Smooth muscle cell (in vitro differentiated cells): ENCODE data around the gene CNDP2. TPM values are rescaled to one million over a fixed set of nuclear protein-coding genes. Genes with fewer than 3 reads are reported as not detected.

Experiments used
- DNase-seq: peaks from one replicate; lab custom pipeline; 2025; ENCODE audit not compliant: unreplicated experiment; lab: John Stamatoyannopoulos, UW
- H2AFZ ChIP-seq: fragments of 200-600 bp; sonication (generic); 2 replicates; pipeline ENCODE4 v1.6.0; 2016; ENCODE audit warnings: antibody characterized with exemption, low read depth, mild to moderate bottlenecking
- H3F3A ChIP-seq: fragments of 200-600 bp; sonication (generic); 2 replicates; pipeline ENCODE4 v1.6.0; 2017; ENCODE audit warnings: antibody characterized with exemption, low read depth
- H3K27ac ChIP-seq: fragments of 200-600 bp; sonication (generic); 2 replicates; pipeline ENCODE4 v1.5.1; 2016; ENCODE audit warnings: low read depth, mild to moderate bottlenecking
- H3K27me3 ChIP-seq: fragments of 200-600 bp; sonication (generic); 2 replicates; pipeline ENCODE4 v1.6.1; 2016; ENCODE audit warnings: low read depth, mild to moderate bottlenecking
- H3K36me3 ChIP-seq: fragments of 200-600 bp; sonication (generic); 2 replicates; pipeline ENCODE4 v1.5.1; 2016; ENCODE audit warnings: low read depth
- H3K4me1 ChIP-seq: fragments of 200-600 bp; sonication (generic); 2 replicates; pipeline ENCODE4 v1.5.1; 2016; ENCODE audit warnings: low read depth
- H3K4me2 ChIP-seq: fragments of 200-600 bp; sonication (generic); 2 replicates; pipeline ENCODE4 v1.6.0; 2016; ENCODE audit warnings: mild to moderate bottlenecking
- H3K4me3 ChIP-seq: fragments of 200-600 bp; sonication (generic); 2 replicates; pipeline ENCODE4 v1.5.1; 2016; ENCODE audit warnings: mild to moderate bottlenecking
- H3K79me2 ChIP-seq: fragments of 200-600 bp; sonication (generic); 2 replicates; pipeline ENCODE4 v1.6.0; 2016; ENCODE audit warnings: low read depth, mild to moderate bottlenecking
- H3K9ac ChIP-seq: fragments of 200-600 bp; sonication (generic); 2 replicates; pipeline ENCODE4 v1.6.0; 2016; ENCODE audit warnings: low read depth
- H3K9me3 ChIP-seq: fragments of 200-600 bp; sonication (generic); replicated peaks from 2 replicates; pipeline ENCODE4 v1.5.1; 2016; ENCODE audit warnings: low read depth
- H4K20me1 ChIP-seq: fragments of 200-600 bp; sonication (generic); 2 replicates; pipeline ENCODE4 v1.6.0; 2016; ENCODE audit warnings: low read depth
- WGBS: methylation state at CpG from one replicate; pipeline ENCODE4 v1.1.7; 2016; ENCODE audit warnings: low lambda C conversion rate; 5-methylcytosine and 5-hydroxymethylcytosine counted together
- polyA plus RNA-seq: library from polyadenylated mRNA; unstranded; fragments of >200 nt; fragmentation: Nextera tagmentation; extraction: Ambion mirVana; gene quantifications from 2 replicates; pipeline ENCODE4 v1.2.1, GENCODE V29; 2016
- total RNA-seq: library from RNA; depleted of rRNA; stranded (reverse); fragments of >200 nt; gene quantifications from 2 replicates; pipeline ENCODE4 v1.2.3, GENCODE V29; 2014
- TF ChIP-seq, protein P1 (sequence below): fragments of 200-600 bp; sonication (generic); IDR thresholded peaks from 2 replicates; pipeline ENCODE4 v1.5.1; 2017; ENCODE audit warnings: borderline replicate concordance, mild to moderate bottlenecking, antibody characterized with exemption; ENCODE audit not compliant: insufficient read depth, poor library complexity, severe bottlenecking

The CNDP2 gene
- total and polyA plus RNA-seq, 2 experiments from 2014 or later: 48.0 to 64.1 TPM

DNA sequence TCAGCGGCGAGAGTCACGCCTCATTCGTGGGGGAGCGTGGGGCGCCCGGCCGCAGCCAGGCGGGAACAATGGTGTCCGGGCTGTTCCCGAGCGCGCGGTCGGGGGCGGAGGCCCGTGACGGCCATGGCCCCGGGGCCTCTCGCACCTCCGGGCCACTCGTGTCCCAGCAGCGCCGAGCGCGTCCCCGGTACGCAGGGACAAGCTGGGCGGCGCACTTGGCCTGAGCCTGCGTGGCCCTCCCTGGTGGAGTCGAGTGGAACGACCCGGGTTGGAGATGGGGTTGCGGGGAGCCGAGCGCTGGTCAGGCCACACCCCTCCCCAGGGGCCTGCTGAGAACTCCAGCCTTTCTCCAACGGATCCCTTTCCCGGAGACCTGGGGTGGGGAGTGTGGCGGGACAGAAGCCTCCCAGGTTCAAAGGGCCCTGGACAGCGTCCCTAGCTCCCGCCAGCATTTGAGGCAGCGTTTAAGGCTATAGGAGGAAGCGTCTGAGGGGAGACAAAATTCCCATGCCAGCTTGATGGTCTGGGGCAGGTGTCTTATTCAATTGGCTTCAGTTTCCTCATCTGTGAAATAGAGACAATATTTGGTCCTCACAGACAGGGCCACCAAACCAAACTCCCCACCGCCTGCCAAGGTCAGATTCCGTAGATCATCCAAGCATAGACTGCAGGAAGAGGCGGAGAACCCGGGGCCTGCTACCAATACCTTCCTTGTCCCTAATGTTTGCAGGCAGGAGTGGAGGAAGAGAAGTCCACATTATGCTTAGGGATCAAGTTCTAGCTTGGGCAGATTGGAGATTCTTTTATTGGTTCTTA, 553 bp downstream of the CNDP2 start:
- Histone ChIP-seq H3K4me1 (no peaks in the 10 kb centered on the region), H3K4me2 (peak overlapping the region; percentile 90), H3F3A (peaks cover 11% of the 10 kb centered on the region), H4K20me1 (peaks cover 8% of the 10 kb centered on the region), H3K9ac (peak overlapping the region; percentile 94), H3K4me3 (peak overlapping the region; percentile 85), H3K36me3 (peaks cover 3% of the 10 kb centered on the region), H3K27me3 (no peaks in the 10 kb centered on the region), H3K79me2 (peaks cover 20% of the 10 kb centered on the region), H3K9me3 (no peaks in the 10 kb centered on the region), H2AFZ (peak overlapping the region; percentile 91), H3K27ac (peak overlapping the region; percentile 88)
- DNase-seq: peak; percentile 81
- TF ChIP-seq, protein P1, sequence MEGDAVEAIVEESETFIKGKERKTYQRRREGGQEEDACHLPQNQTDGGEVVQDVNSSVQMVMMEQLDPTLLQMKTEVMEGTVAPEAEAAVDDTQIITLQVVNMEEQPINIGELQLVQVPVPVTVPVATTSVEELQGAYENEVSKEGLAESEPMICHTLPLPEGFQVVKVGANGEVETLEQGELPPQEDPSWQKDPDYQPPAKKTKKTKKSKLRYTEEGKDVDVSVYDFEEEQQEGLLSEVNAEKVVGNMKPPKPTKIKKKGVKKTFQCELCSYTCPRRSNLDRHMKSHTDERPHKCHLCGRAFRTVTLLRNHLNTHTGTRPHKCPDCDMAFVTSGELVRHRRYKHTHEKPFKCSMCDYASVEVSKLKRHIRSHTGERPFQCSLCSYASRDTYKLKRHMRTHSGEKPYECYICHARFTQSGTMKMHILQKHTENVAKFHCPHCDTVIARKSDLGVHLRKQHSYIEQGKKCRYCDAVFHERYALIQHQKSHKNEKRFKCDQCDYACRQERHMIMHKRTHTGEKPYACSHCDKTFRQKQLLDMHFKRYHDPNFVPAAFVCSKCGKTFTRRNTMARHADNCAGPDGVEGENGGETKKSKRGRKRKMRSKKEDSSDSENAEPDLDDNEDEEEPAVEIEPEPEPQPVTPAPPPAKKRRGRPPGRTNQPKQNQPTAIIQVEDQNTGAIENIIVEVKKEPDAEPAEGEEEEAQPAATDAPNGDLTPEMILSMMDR: peak; percentile 6
- WGBS: 3% methylated on average over 45 of the region's 48 CpGs

DNA sequence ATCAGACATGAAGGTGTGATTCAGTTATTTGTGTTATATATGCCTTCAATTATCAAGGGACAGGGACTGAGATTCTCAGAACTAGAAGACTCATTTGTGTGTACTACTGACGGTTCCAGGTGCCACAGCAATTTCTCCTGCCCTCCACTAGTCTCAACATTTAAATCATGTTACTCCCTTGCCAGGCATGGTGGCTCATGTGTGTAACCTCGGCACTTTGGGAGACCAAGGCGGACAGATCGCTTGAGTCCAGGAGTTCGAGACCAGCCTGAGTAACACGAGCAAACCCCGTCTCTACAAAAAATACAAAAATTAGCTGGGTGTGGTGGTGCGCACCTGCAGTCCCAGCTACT, 1.1 kb downstream of the CNDP2 start:
- no peaks in the 10 kb centered on the region for H3K4me1 ChIP-seq
- DNase-seq: no peak
- H4K20me1 ChIP-seq: peaks cover 8% of the 10 kb centered on the region
- peaks cover 3% of the 10 kb centered on the region for H3K36me3 ChIP-seq
- H3K27me3 ChIP-seq: no peaks in the 10 kb centered on the region
- 94% methylated on average over 8 of the region's 8 CpGs for WGBS
- H3K4me3 ChIP-seq: peak overlapping the region; percentile 85
- peak overlapping the region; percentile 90 for H3K4me2 ChIP-seq
- TF ChIP-seq, protein P1: no peak
- H2AFZ ChIP-seq: no peak overlapping the region
- H3F3A ChIP-seq: peaks cover 11% of the 10 kb centered on the region
- H3K79me2 ChIP-seq: peaks cover 20% of the 10 kb centered on the region
- H3K9me3 ChIP-seq: no peaks in the 10 kb centered on the region
- H3K9ac ChIP-seq: no peak overlapping the region
- no peak overlapping the region for H3K27ac ChIP-seq

DNA sequence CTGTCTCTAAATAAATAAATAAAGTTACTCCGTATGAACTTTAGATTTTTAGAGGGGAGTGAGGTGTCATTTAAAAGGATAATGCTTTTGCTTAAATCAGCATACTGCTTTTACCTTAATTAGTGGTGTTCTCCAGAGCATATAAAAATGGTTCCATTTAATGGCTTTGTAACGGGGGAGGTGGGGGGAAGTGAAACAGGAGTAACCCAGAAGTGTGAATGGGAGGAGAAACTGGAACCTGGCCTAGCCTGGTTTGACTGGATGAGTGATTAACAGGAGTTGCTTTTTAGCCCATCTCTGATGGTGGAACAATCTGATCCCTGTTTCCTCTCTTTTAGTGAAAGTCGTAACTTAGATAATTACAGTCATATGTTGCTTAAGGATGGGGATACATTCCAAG, 1.6 kb downstream of the CNDP2 start:
- 81% methylated on average over 3 of the region's 3 CpGs for WGBS

More for the DNA sequence above, 1.6 kb downstream of the CNDP2 start:
- DNase-seq: no peak
- Histone ChIP-seq H3K79me2 (peaks cover 20% of the 10 kb centered on the region), H3K27ac (no peak overlapping the region), H3K27me3 (no peaks in the 10 kb centered on the region), H3K4me3 (no peak overlapping the region), H3K36me3 (peaks cover 3% of the 10 kb centered on the region), H4K20me1 (peaks cover 8% of the 10 kb centered on the region), H2AFZ (no peak overlapping the region), H3F3A (peaks cover 11% of the 10 kb centered on the region), H3K4me2 (no peak overlapping the region), H3K4me1 (no peaks in the 10 kb centered on the region), H3K9me3 (no peaks in the 10 kb centered on the region), H3K9ac (no peak overlapping the region)
- TF ChIP-seq, protein P1: no peak
